ENCODE measurements around the gene F8. TPM values are rescaled to one million over a fixed set of nuclear protein-coding genes. Genes with fewer than 3 reads are reported as not detected.
"Not testable (repeated sequence)": the region's sequence is repeated elsewhere in the genome, so short reads cannot be mapped to it uniquely, and the experiment has no call there.

Gene F8
- total RNA-seq, 1 donor from 2014 or later = 12.7 TPM

- TF ChIP-seq CTCF (IDR thresholded peaks at IDR 0.05) = no peak
- Histone ChIP-seq H3K36me3 (no peaks in the 10 kb centered on the region), H3K27me3 (no peaks in the 10 kb centered on the region), H3K4me1 (no peaks in the 10 kb centered on the region), H3K9me3 (no peaks in the 10 kb centered on the region), H3K27ac (no peak overlapping the region), H3K4me3 (no peak overlapping the region)
- peak; percentile 52 for DNase-seq
- ATAC-seq = peak; percentile 85
- intact Hi-C loops (cut with DNase I) = loop anchor here (5.0 kb wide), 1 partner anchor 73 kb away; no protein-coding TSS in a partner anchor
Measured at GRCh38 chrX:154979629-154980028, 42.9 kb downstream of the F8 start.

- Histone ChIP-seq H3K9me3 (no peaks in the 10 kb centered on the region), H3K36me3 (no peaks in the 10 kb centered on the region), H3K27me3 (no peaks in the 10 kb centered on the region), H3K4me3 (no peak overlapping the region), H3K27ac (no peak overlapping the region), H3K4me1 (no peaks in the 10 kb centered on the region)
- DNase-seq (no peak), ATAC-seq (no peak)
- intact Hi-C loops (cut with DNase I) = no loop called here
- TF ChIP-seq CTCF (IDR thresholded peaks at IDR 0.05) = no peak
Measured at GRCh38 chrX:154968353-154968752, 54.2 kb downstream of the F8 start.

GRCh38 chrX:154967603-154968002 lies 54.9 kb downstream of the F8 start:
- TF ChIP-seq CTCF (IDR thresholded peaks at IDR 0.05) = no peak
- Histone ChIP-seq H3K4me3 (no peak overlapping the region), H3K9me3 (no peaks in the 10 kb centered on the region), H3K27me3 (no peaks in the 10 kb centered on the region), H3K27ac (no peak overlapping the region), H3K4me1 (no peaks in the 10 kb centered on the region), H3K36me3 (no peaks in the 10 kb centered on the region)
- ATAC-seq (no peak), DNase-seq (no peak)
- intact Hi-C loops (cut with DNase I) = no loop called here

- Histone ChIP-seq H3K27ac (no peak overlapping the region), H3K27me3 (no peaks in the 10 kb centered on the region), H3K4me1 (no peaks in the 10 kb centered on the region), H3K36me3 (no peaks in the 10 kb centered on the region), H3K4me3 (no peak overlapping the region), H3K9me3 (no peaks in the 10 kb centered on the region)
- ATAC-seq (no peak), DNase-seq (no peak)
- intact Hi-C loops (cut with DNase I) = no loop called here
- no peak for TF ChIP-seq CTCF (IDR thresholded peaks at IDR 0.05)
Measured at GRCh38 chrX:154961947-154962346, 60.6 kb downstream of the F8 start.

GRCh38 chrX:154955799-154956198 lies 66.7 kb downstream of the F8 start:
- intact Hi-C loops (cut with DNase I); H3K9me3 ChIP-seq; H3K4me3 ChIP-seq; H3K27me3 ChIP-seq; DNase-seq; H3K4me1 ChIP-seq; ATAC-seq; H3K36me3 ChIP-seq; H3K27ac ChIP-seq: not testable (repeated sequence)

GRCh38 chrX:154939265-154939664 lies 83.3 kb downstream of the F8 start:
- H3K9me3 ChIP-seq; H3K4me1 ChIP-seq; intact Hi-C loops (cut with DNase I); H3K27ac ChIP-seq; ATAC-seq; DNase-seq; H3K36me3 ChIP-seq; H3K4me3 ChIP-seq; H3K27me3 ChIP-seq: not testable (repeated sequence)

- intact Hi-C loops (cut with DNase I); H3K4me3 ChIP-seq; DNase-seq; H3K27me3 ChIP-seq; H3K9me3 ChIP-seq; H3K4me1 ChIP-seq; H3K27ac ChIP-seq; ATAC-seq; H3K36me3 ChIP-seq: not testable (repeated sequence)
Measured at GRCh38 chrX:154924771-154925170, 97.8 kb downstream of the F8 start.

Measured in upper lobe of right lung (tissue), 1 donor.